Sigmoid colon (tissue), 4 donors: ENCODE results near the gene COL4A3.

ENCODE experiments used
- POLR2A ChIP-seq, 2 donors: fragments of 450-650 bp; IDR thresholded peaks; one replicate each; pipeline ENCODE4 v1.6.1; 2016; ENCODE audit warnings: antibody characterized with exemption in 2 of 2, mild to moderate bottlenecking in 2 of 2, moderate library complexity in 2 of 2
- POLR2AphosphoS5 ChIP-seq, 4 donors: sonication (generic); formaldehyde crosslinking; IDR thresholded peaks; one replicate each; pipeline ENCODE4 v1.6.1; 2017; ENCODE audit warnings: antibody characterized with exemption in 4 of 4

- TF ChIP-seq POLR2A (IDR thresholded peaks at IDR 0.05), result no peak
- TF ChIP-seq POLR2AphosphoS5 (IDR thresholded peaks at IDR 0.05), result no peak
Observed at GRCh38 chr2:227344231-227344630, 179.8 kb downstream of the COL4A3 start.
